ENCODE results near the gene G6PC2.

G6PC2 gene

GRCh38 chr2:168944065-168944464 lies 43.0 kb downstream of the G6PC2 start:
- Histone ChIP-seq H3K4me1 (ENCODE audit: insufficient read depth, poor library complexity, severe bottlenecking) (no peaks in the 10 kb centered on the region), H3K36me3 (ENCODE audit: low read depth) (no peaks in the 10 kb centered on the region), H3K27ac (ENCODE audit: poor library complexity, severe bottlenecking) (no peak overlapping the region), H3K4me3 (ENCODE audit: severe bottlenecking) (no peak overlapping the region), H3K9me3 (ENCODE audit: severe bottlenecking) (no peaks in the 10 kb centered on the region), H3K27me3 (ENCODE audit: insufficient read depth, poor library complexity, severe bottlenecking) (no peaks in the 10 kb centered on the region)
- DNase-seq (ENCODE audit: low spot score) (no peak), ATAC-seq (ENCODE audit: low read depth) (no peak)
- no peak for TF ChIP-seq CTCF (IDR thresholded peaks at IDR 0.05; ENCODE audit: poor library complexity, severe bottlenecking)

- DNase-seq (ENCODE audit: low spot score) (no peak), ATAC-seq (ENCODE audit: low read depth) (no peak)
- H3K4me1 ChIP-seq (ENCODE audit: insufficient read depth, poor library complexity, severe bottlenecking) = no peaks in the 10 kb centered on the region
- no peak for TF ChIP-seq CTCF (IDR thresholded peaks at IDR 0.05; ENCODE audit: poor library complexity, severe bottlenecking)
- no peak overlapping the region for H3K27ac ChIP-seq (ENCODE audit: poor library complexity, severe bottlenecking)
- H3K36me3 ChIP-seq (ENCODE audit: low read depth) = no peaks in the 10 kb centered on the region
- no peak overlapping the region for H3K4me3 ChIP-seq (ENCODE audit: severe bottlenecking)
- no peaks in the 10 kb centered on the region for H3K27me3 ChIP-seq (ENCODE audit: insufficient read depth, poor library complexity, severe bottlenecking)
- H3K9me3 ChIP-seq (ENCODE audit: severe bottlenecking) = no peaks in the 10 kb centered on the region
These were observed 44.4 kb downstream of the G6PC2 start for GRCh38 chr2:168945508-168945907.

GRCh38 chr2:168948621-168949212 lies 47.6 kb downstream of the G6PC2 start:
- Histone ChIP-seq H3K36me3 (ENCODE audit: low read depth) (no peaks in the 10 kb centered on the region), H3K4me1 (ENCODE audit: insufficient read depth, poor library complexity, severe bottlenecking) (no peaks in the 10 kb centered on the region), H3K9me3 (ENCODE audit: severe bottlenecking) (peaks cover 4% of the 10 kb centered on the region), H3K4me3 (ENCODE audit: severe bottlenecking) (no peak overlapping the region), H3K27ac (ENCODE audit: poor library complexity, severe bottlenecking) (no peak overlapping the region), H3K27me3 (ENCODE audit: insufficient read depth, poor library complexity, severe bottlenecking) (no peaks in the 10 kb centered on the region)
- ATAC-seq (ENCODE audit: low read depth) = peak; percentile 44; the same call in 2 of the 3 replicates
- peak; percentile 79 for TF ChIP-seq CTCF (IDR thresholded peaks at IDR 0.05; ENCODE audit: poor library complexity, severe bottlenecking)
- DNase-seq (ENCODE audit: low spot score) = no peak

GRCh38 chr2:168949324-168949723 lies 48.2 kb downstream of the G6PC2 start:
- Histone ChIP-seq H3K4me1 (ENCODE audit: insufficient read depth, poor library complexity, severe bottlenecking) (no peaks in the 10 kb centered on the region), H3K27ac (ENCODE audit: poor library complexity, severe bottlenecking) (no peak overlapping the region), H3K9me3 (ENCODE audit: severe bottlenecking) (peaks cover 4% of the 10 kb centered on the region), H3K36me3 (ENCODE audit: low read depth) (no peaks in the 10 kb centered on the region), H3K27me3 (ENCODE audit: insufficient read depth, poor library complexity, severe bottlenecking) (no peaks in the 10 kb centered on the region), H3K4me3 (ENCODE audit: severe bottlenecking) (no peak overlapping the region)
- DNase-seq (ENCODE audit: low spot score) = no peak
- no peak for TF ChIP-seq CTCF (IDR thresholded peaks at IDR 0.05; ENCODE audit: poor library complexity, severe bottlenecking)
- ATAC-seq (ENCODE audit: low read depth) = no peak

GRCh38 chr2:168951871-168952270 lies 50.8 kb downstream of the G6PC2 start:
- Histone ChIP-seq H3K36me3 (ENCODE audit: low read depth) (no peaks in the 10 kb centered on the region), H3K27ac (ENCODE audit: poor library complexity, severe bottlenecking) (no peak overlapping the region), H3K27me3 (ENCODE audit: insufficient read depth, poor library complexity, severe bottlenecking) (no peaks in the 10 kb centered on the region), H3K4me1 (ENCODE audit: insufficient read depth, poor library complexity, severe bottlenecking) (no peaks in the 10 kb centered on the region), H3K4me3 (ENCODE audit: severe bottlenecking) (no peak overlapping the region), H3K9me3 (ENCODE audit: severe bottlenecking) (peaks cover 4% of the 10 kb centered on the region)
- DNase-seq (ENCODE audit: low spot score) = no peak
- ATAC-seq (ENCODE audit: low read depth) = no peak
- TF ChIP-seq CTCF (IDR thresholded peaks at IDR 0.05; ENCODE audit: poor library complexity, severe bottlenecking) = no peak

Measured in RWPE2 (cell line).